HG02623 (cell line): ENCODE results near the gene JMJD8.

Experiments
- ATAC-seq: cut with Tn5 transposase; IDR thresholded peaks from one replicate; pipeline ENCODE4 v1.9.1; 2021; ENCODE audit warnings: moderate library complexity; ENCODE audit not compliant: unreplicated experiment

The JMJD8 gene

GRCh38 chr16:662095-662494 lies 22.0 kb downstream of the JMJD8 start:
- no peak for ATAC-seq

GRCh38 chr16:661184-661821 lies 22.8 kb downstream of the JMJD8 start:
- ATAC-seq, result no peak

DNA sequence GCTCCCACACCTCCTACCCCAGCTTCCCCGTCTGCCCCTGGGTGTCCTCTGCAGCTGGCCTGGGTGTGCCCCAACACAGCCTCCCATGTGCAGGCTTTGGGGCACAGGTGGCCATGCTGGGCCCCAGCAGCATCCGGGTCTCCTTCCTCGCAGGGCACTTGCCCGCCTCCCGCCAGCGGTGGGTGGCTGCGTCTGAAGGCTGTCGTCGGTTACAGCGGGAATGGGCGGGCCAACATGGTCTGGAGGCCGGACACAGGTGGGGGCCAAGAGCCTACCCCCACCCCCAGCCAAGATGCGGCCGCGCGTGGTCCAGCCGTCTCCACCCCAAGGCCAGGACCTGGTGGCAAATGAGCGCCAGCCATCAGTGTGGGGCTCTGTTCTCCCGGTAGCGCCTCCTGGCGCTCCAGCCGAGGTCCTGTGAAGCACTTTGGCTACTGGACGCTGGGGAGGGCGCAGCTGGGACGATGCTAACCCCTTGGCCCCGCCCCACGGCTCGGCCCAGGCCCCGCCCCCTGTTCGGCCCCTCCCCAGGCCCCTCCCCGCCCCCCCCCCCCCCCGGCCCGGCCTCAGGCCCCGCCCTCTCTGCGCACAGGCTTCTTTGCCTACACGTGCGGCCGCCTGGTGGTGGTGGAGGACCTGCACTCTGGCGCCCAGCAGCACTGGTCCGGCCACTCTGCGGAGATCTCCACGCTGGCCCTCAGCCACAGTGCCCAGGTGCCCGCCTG lies 23.5 kb downstream of the JMJD8 start:
- no peak for ATAC-seq

DNA sequence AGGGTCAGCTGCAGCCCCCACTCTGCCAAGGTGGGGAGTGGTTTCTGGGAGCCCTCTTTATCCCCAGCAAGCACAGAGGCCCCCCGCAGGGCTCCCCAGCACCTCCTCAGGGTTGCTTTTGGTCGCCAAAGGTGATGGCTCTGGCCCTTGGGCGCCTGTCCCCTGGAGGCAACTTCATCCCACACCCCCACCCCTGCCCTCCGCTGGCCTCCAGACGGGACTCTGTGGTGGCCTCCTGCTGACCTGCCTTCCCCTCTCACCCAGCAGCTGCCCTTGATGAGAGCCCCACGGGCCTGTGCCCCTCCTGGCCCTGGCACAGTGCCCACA lies 24.0 kb downstream of the JMJD8 start:
- no peak for ATAC-seq

DNA sequence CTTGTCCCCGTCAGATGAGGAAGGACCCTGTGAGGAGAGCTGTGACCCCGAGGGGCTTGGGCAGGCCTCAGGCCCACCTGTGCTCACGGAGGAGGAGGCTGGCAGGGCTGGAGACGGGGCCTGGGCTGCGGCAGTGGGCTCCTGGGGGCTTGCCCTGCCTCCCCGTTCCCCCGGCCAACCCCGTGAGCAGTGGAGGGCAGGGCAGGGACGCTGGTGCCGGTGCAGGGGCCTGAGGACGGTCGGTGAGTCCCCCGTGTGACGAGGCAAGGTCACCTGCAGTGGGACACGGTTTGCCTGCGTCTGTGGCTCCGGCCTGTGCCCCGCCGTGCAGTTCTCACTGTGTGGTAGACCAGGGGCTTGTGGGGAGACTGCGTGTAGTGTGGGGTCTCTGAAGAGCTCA lies 24.5 kb downstream of the JMJD8 start:
- ATAC-seq, result no peak

- ATAC-seq, result no peak
Observed at GRCh38 chr16:658679-659571, 25.2 kb downstream of the JMJD8 start.

DNA sequence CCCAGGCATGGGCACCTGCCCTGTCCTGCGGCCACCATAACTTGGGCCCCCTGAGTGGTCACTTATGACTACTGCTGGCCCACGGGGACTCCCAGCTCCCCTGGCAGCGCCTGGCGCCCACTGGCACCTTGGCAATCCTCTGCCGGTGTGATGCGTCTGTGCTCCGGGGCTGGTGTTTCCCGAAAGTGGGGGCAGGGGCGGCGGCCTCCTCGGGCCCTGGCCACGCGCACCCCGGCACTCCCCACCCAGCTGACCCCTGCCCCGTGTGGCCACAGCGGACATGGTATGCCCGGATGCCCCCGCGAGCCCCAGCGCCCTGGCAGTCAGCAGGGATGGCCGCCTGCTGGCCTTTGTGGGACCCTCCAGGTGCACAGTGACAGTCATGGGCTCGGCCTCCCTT lies 26.6 kb downstream of the JMJD8 start:
- ATAC-seq, result no peak

- no peak for ATAC-seq
Observed at GRCh38 chr16:654034-654433, 30.1 kb downstream of the JMJD8 start.

- no peak for ATAC-seq
Observed at GRCh38 chr16:652454-653305, 31.5 kb downstream of the JMJD8 start.

DNA sequence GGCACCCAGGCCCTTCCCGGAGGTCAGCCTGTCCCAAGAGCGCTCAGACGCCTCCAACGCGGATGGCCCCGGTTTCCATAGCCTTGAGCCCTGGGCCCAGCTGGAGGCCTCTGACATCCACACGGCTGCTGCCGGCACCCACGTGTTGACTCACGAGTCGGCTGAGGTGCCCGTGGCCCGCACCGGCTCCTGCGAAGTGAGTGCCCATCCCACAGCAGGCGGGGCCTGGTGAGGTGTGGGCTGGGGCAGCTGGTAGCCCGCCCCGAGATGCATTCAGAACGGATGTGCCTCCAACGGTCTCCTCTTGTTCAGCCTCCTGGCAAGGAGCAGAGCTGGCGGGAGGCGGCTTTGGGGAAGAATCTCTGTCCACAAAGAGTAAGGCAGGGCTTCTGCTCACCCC lies 32.3 kb downstream of the JMJD8 start:
- no peak for ATAC-seq

DNA sequence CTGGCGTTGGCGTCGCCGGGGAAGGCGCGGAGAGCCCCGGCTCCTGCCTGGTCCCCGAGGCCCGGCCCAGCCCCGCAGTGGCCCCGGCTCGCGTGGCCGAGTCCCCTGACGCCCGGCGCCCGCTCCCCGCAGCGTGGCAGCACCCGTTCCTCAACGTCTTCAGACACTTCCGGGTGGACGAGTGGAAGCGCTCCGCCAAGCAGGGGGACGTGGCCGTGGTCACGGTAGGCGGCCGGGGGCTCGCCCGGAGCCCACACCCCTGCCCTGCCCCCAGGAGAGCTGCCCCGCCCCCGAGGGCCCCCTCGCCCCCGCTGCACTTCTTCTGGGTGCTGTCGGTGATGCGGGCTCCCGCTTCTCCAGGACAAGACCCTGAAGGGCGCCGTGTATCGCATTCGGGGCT lies 34.5 kb downstream of the JMJD8 start:
- no peak for ATAC-seq

- peak; percentile 80 for ATAC-seq
Observed at GRCh38 chr16:648781-649589, 35.1 kb downstream of the JMJD8 start, which contains the start of gene WDR90. TSS of gene WDR90 (plus strand) at chr16:649365. CDS start at chr16:649417, 52 bp downstream.

GRCh38 chr16:648071-648780 lies 35.9 kb downstream of the JMJD8 start:
- ATAC-seq, result no peak

- ATAC-seq, result no peak
Observed at GRCh38 chr16:647173-647902, 36.8 kb downstream of the JMJD8 start.

DNA sequence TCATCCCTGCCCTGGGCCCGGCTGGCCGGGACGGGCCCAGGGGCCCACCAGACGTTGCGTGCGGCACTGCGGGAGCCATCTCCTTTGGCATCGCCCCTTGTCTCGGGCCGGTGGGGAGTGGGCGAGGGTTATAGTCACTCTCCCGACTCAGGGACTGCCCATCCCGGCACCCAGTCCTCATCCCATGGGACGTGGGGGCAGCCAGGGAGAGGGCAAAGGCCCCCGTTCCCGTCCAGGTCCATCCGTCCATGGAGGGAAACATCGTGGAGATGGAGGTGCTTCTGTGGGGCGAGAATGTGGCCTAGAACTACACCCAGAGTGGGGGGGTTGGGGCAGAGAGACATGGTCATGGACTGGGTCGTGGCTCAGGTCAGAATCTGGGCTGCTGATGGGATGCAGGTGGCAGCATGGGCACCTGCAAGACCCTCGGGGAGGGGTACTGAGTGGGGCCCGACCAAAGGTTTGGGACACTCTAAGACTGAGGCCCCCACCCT lies 37.4 kb downstream of the JMJD8 start:
- no peak for ATAC-seq

DNA sequence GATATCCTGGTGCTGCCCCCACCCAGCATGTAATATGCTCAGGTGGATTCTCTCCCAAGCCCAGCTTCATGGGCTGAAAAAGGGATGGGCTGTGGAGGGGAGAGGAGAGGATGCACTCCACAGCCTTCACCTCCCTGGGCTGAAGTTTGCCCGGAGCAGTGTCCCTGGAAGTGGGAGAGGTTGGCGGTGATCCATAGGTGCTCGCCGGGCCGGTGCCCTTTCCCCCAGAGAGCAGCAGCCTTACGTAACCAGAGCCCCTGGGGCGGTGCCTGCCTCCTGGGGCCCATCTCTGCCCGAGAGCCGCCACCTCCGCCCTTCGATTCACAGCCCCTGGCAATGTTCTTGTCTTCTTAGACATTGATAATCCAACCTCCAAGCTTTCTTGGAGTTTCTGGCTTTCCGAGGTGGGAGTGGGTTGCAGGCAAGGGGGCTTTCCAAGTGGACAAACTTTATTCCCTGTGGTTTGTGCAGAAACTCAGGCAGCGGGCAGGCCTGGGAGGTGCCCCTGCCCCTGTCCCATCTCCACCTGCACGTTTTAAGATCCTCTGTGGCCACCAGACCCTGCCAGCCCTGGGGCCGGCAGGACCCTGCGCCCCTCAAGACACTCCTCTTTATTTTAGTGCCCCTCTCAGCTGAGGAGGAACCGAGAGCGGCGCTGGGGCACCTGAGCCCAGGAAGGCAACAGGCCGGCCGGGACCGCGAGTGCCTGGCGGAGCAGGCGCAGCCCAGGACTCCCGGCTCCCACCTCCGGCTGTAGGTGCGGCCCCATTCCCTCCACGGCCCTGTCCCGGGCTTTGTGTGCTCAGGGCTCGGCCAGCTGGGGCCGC lies 38.1 kb downstream of the JMJD8 start:
- ATAC-seq, result no peak

- ATAC-seq, result no peak
Observed at GRCh38 chr16:644556-644955, 39.6 kb downstream of the JMJD8 start.

GRCh38 chr16:643050-643368 lies 41.1 kb downstream of the JMJD8 start:
- no peak for ATAC-seq
